NCI-H345 (cell line): Measurements from ENCODE around the gene COASY.

Experiments
- DNase-seq: peaks from one replicate; lab custom pipeline; 2025; lab: John Stamatoyannopoulos, UW

Gene COASY

GRCh38 chr17:42561897-42562387 is at the start of gene COASY:
COASY (plus strand) TSS chr17:42562148; CDS start chr17:42562623, 475 bp downstream.
- DNase-seq: peak; percentile 99

- DNase-seq: no peak
Observed at GRCh38 chr17:42512246-42512645, 49.7 kb upstream of the COASY start.

- DNase-seq: no peak
Observed at GRCh38 chr17:42512733-42513251, 49.2 kb upstream of the COASY start.

- DNase-seq: no peak
Observed at GRCh38 chr17:42513686-42514085, 48.3 kb upstream of the COASY start.

- no peak for DNase-seq
Observed at GRCh38 chr17:42514279-42514678, 47.7 kb upstream of the COASY start.

- no peak for DNase-seq
Observed at GRCh38 chr17:42514867-42515266, 47.1 kb upstream of the COASY start.

GRCh38 chr17:42517516-42517915 is 44.4 kb upstream of the COASY start:
- peak; percentile 59 for DNase-seq

- DNase-seq: no peak
Observed at GRCh38 chr17:42518046-42518754, 43.7 kb upstream of the COASY start.

- no peak for DNase-seq
Observed at GRCh38 chr17:42518755-42519545, 43.0 kb upstream of the COASY start.

GRCh38 chr17:42519546-42520491 is 42.1 kb upstream of the COASY start:
- no peak for DNase-seq

GRCh38 chr17:42520540-42520951 is 41.4 kb upstream of the COASY start:
- DNase-seq: no peak

- no peak for DNase-seq
Observed at GRCh38 chr17:42521036-42521435, 40.9 kb upstream of the COASY start.

- DNase-seq: no peak
Observed at GRCh38 chr17:42521666-42522262, 40.2 kb upstream of the COASY start.

GRCh38 chr17:42522263-42522790 is 39.6 kb upstream of the COASY start:
- no peak for DNase-seq

- no peak for DNase-seq
Observed at GRCh38 chr17:42522798-42523278, 39.1 kb upstream of the COASY start.

GRCh38 chr17:42525221-42525620 is 36.7 kb upstream of the COASY start:
- no peak for DNase-seq

GRCh38 chr17:42526031-42526444 is 35.9 kb upstream of the COASY start:
- DNase-seq: no peak

- no peak for DNase-seq
Observed at GRCh38 chr17:42527932-42528331, 34.0 kb upstream of the COASY start.

GRCh38 chr17:42529061-42529460 is 32.9 kb upstream of the COASY start:
- DNase-seq: no peak

- peak; percentile 30 for DNase-seq
Observed at GRCh38 chr17:42530952-42531454, 30.9 kb upstream of the COASY start.
